ENCODE results near the gene NNMT. TPM values are rescaled to one million over a fixed set of nuclear protein-coding genes. Genes with fewer than 3 reads are reported as not detected.

NNMT gene
- total RNA-seq, 2 donors from 2014 or later: 74.7 to 276 TPM

- intact Hi-C loops (cut with DNase I): no loop called here
- Histone ChIP-seq H3K27me3 (no peaks in the 10 kb centered on the region), H3K4me1 (no peaks in the 10 kb centered on the region), H3K36me3 (replicated peaks in 1 of 2; ENCODE audit: insufficient read depth in 1 of 2, low read depth in 2 of 2) (no peaks in the 10 kb centered on the region), H3K27ac (peak overlapping the region in 2 of 4 donors; percentile 20 to 56), H3K9me3 (no peaks in the 10 kb centered on the region), H3K4me3 (no peak overlapping the region)
- TF ChIP-seq CTCF (IDR thresholded peaks at IDR 0.05): no peak
- TF ChIP-seq POLR2A (IDR thresholded peaks at IDR 0.05): no peak
- DNase-seq: peak; percentile 20 to 49 (median 33)
- ATAC-seq: peak; percentile 67
- 34 to 51% methylated on average over 9 of the region's 9 CpGs for WGBS, 2 donors
Observed at GRCh38 chr11:114307524-114308203, 11.5 kb downstream of the NNMT start.

- H3K27ac ChIP-seq: peak overlapping the region in 2 of 4 donors; percentile 15 to 56
- no peak for TF ChIP-seq CTCF (IDR thresholded peaks at IDR 0.05)
- TF ChIP-seq POLR2A (IDR thresholded peaks at IDR 0.05): no peak
- H3K4me1 ChIP-seq: no peaks in the 10 kb centered on the region
- DNase-seq: peak in 3 of 4 donors; percentile 30 to 58 (median 49)
- 31 to 49% methylated on average over 6 of the region's 6 CpGs for WGBS, 2 donors
- intact Hi-C loops (cut with DNase I): no loop called here
- peak; percentile 61 for ATAC-seq
- H3K27me3 ChIP-seq: no peaks in the 10 kb centered on the region
- no peaks in the 10 kb centered on the region for H3K9me3 ChIP-seq
- H3K4me3 ChIP-seq: no peak overlapping the region
- no peaks in the 10 kb centered on the region for H3K36me3 ChIP-seq (replicated peaks in 1 of 2; ENCODE audit: insufficient read depth in 1 of 2, low read depth in 2 of 2)
Observed at GRCh38 chr11:114308689-114309089, 12.5 kb downstream of the NNMT start.

GRCh38 chr11:114309517-114309916 is 13.3 kb downstream of the NNMT start:
- intact Hi-C loops (cut with DNase I): no loop called here
- TF ChIP-seq POLR2A (IDR thresholded peaks at IDR 0.05): no peak
- no peak for TF ChIP-seq CTCF (IDR thresholded peaks at IDR 0.05)
- 88 to 92% methylated on average over 1 of the region's 1 CpG for WGBS, 2 donors
- Histone ChIP-seq H3K9me3 (no peaks in the 10 kb centered on the region), H3K36me3 (replicated peaks in 1 of 2; ENCODE audit: insufficient read depth in 1 of 2, low read depth in 2 of 2) (no peaks in the 10 kb centered on the region), H3K27me3 (no peaks in the 10 kb centered on the region), H3K4me1 (no peaks in the 10 kb centered on the region), H3K27ac (peak overlapping the region in 1 of 4 donors; percentile 56), H3K4me3 (no peak overlapping the region)
- ATAC-seq (no peak), DNase-seq (no peak)

GRCh38 chr11:114310095-114310494 is 13.9 kb downstream of the NNMT start:
- H3K27me3 ChIP-seq: no peaks in the 10 kb centered on the region
- WGBS, 2 donors: 88 to 89% methylated on average over 2 of the region's 2 CpGs
- no peak overlapping the region for H3K4me3 ChIP-seq
- no peak overlapping the region for H3K27ac ChIP-seq
- H3K4me1 ChIP-seq: no peaks in the 10 kb centered on the region
- DNase-seq (no peak), ATAC-seq (no peak)
- H3K9me3 ChIP-seq: no peaks in the 10 kb centered on the region
- intact Hi-C loops (cut with DNase I): no loop called here
- H3K36me3 ChIP-seq (replicated peaks in 1 of 2; ENCODE audit: insufficient read depth in 1 of 2, low read depth in 2 of 2): no peaks in the 10 kb centered on the region
- no peak for TF ChIP-seq CTCF (IDR thresholded peaks at IDR 0.05)
- TF ChIP-seq POLR2A (IDR thresholded peaks at IDR 0.05): no peak

- 72 to 91% methylated on average over 4 to 9 of the region's 10 CpGs for WGBS, 2 donors
Observed at GRCh38 chr11:114311946-114312345, 15.7 kb downstream of the NNMT start.

More at GRCh38 chr11:114311946-114312345, 15.7 kb downstream of the NNMT start:
- no peak for DNase-seq
- H3K36me3 ChIP-seq (replicated peaks in 1 of 2; ENCODE audit: insufficient read depth in 1 of 2, low read depth in 2 of 2): no peaks in the 10 kb centered on the region
- TF ChIP-seq CTCF (IDR thresholded peaks at IDR 0.05) (no peak), POLR2A (IDR thresholded peaks at IDR 0.05) (no peak)
- H3K27ac ChIP-seq: no peak overlapping the region
- no peaks in the 10 kb centered on the region for H3K27me3 ChIP-seq
- no peak overlapping the region for H3K4me3 ChIP-seq
- no peak for ATAC-seq
- intact Hi-C loops (cut with DNase I): no loop called here
- peaks cover 18% of the 10 kb centered on the region for H3K4me1 ChIP-seq
- no peaks in the 10 kb centered on the region for H3K9me3 ChIP-seq
